Retinal pigment epithelial cell (primary cell): Measurements from ENCODE around the gene PTGER1.

Source experiments
- DNase-seq: peaks from one replicate; pipeline ENCODE4 v3.0.0-alpha.2; 2010; ENCODE audit warnings: low read depth
- H3K4me3 ChIP-seq: 2 replicates; pipeline ENCODE4 v1.5.1; 2011; ENCODE audit warnings: mild to moderate bottlenecking, low read length, control low read depth, moderate library complexity
- CTCF ChIP-seq: conservative IDR thresholded peaks from 2 replicates; pipeline ENCODE4 v1.5.1; 2011; ENCODE audit warnings: low read depth, low read length, control low read depth, inconsistent platforms

Gene PTGER1

DNA sequence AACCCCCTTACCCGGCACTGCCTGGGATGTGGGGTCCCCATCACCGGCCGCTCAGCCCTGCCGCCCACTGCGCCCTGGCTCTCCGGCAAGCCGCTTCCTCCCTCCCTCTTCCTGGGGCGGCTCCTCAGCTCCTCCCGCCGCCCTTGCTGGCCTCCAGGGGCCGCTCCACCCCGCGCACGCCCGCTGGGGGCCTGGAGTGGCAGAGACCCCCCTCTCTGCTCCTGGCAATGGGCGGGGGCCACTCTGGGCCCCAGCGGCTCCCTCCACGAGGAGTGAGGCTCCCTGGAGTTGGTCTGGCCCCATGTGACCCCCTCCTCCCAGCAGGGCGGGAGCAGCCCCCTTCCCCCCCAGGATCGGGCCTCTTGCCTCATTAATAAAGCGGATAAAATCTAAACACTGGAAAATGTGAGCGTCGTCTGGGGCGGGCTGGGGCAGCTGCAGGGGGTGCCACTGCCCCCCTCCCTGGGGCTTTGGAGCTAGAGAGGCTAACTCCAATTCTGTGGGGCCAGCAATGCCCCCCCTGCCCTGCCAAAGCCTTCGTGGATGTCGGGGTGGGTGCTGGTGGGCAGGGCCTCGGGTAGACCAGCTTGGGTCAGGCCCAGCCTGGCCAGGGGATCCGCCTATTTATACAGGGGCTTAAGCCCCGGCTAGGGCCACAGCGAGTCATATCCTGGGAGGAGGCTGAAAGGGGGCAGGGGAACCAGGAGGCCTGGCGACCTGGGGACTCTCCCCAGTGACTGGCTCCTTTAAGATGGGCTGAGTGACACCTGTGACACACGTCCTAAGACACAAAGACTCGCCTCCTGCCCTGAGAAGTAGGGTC lies at the start of gene PTGER1:
Gene PTGER1 (minus strand): TSS at position 104 of the 823 bp plus-strand sequence. CDS start 1,034 bp downstream, outside the sequence.
- TF ChIP-seq CTCF, result peak; percentile 56
- no peak for DNase-seq
- H3K4me3 ChIP-seq, result peak within 1 kb of the TSS; percentile 24

GRCh38 chr19:14520543-14520942 lies 45.4 kb upstream of the PTGER1 start:
- no peak for TF ChIP-seq CTCF
- no peak overlapping the region for H3K4me3 ChIP-seq
- DNase-seq, result no peak

GRCh38 chr19:14519860-14520407 lies 44.8 kb upstream of the PTGER1 start:
- TF ChIP-seq CTCF, result no peak
- peak; percentile 80 for DNase-seq
- H3K4me3 ChIP-seq, result no peak overlapping the region

DNA sequence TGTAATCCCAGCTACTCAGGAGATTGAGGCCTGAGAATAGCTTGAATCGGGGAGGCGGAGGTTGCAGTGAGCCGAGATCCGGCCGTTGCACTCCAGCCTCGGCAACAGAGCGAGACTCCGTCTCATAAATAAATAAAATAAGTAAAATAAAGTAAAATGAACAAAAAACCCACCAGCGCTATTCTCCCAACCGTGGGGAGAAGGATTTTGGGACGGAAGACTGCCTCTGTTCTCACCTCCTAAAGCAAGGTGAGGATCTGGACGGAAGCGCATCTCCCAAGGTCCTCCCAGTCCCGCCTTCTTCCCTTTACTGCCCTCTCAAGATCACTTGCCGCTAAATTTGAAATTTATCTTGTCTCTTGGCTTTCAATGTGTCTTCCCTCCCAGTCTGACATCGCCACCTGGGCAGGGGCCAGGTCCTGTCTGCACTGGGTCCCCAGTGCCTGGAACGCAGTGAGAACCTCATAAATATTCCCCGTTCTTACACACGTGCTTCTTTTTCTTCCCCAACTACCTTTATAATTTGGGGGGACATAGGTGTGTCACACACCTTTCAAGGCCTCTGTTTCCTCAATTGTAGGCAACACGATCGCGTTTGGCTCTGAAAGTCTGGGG lies 44.2 kb upstream of the PTGER1 start:
- no peak overlapping the region for H3K4me3 ChIP-seq
- TF ChIP-seq CTCF, result no peak
- DNase-seq, result no peak

- peak within 1 kb of the TSS; percentile 96 for H3K4me3 ChIP-seq
- DNase-seq, result no peak
- no peak for TF ChIP-seq CTCF
Observed at GRCh38 chr19:14517840-14518505, 42.8 kb upstream of the PTGER1 start, which contains the start of gene DNAJB1. Gene DNAJB1 (minus strand): TSS chr19:14518397. CDS start chr19:14518349, 48 bp downstream.

GRCh38 chr19:14517446-14517839 lies 42.3 kb upstream of the PTGER1 start:
- no peak for DNase-seq
- no peak for TF ChIP-seq CTCF
- H3K4me3 ChIP-seq, result peak overlapping the region; percentile 96
